Measurements from ENCODE around the gene RALGAPA2. TPM values are rescaled to one million over a fixed set of nuclear protein-coding genes. Genes with fewer than 3 reads are reported as not detected.

The RALGAPA2 gene
- total and polyA plus RNA-seq, 7 donors, result 8.4 to 23.2 (median 18.5) TPM

- Histone ChIP-seq H3K4me1 (no peaks in the 10 kb centered on the region), H3K27ac (no peak overlapping the region), H3K9me3 (no peaks in the 10 kb centered on the region), H3K4me3 (no peak overlapping the region), H3K27me3 (no peaks in the 10 kb centered on the region), H3K36me3 (peaks cover 0 to 27% (median 3%) of the 10 kb centered on the region in 4 donors)
- 93 to 94% methylated on average over 6 of the region's 6 CpGs for WGBS, 2 donors
- intact Hi-C loops (cut with DNase I), result no loop called here
- DNase-seq, result no peak
- TF ChIP-seq POLR2A (IDR thresholded peaks at IDR 0.05), result no peak
- TF ChIP-seq CTCF (IDR thresholded peaks at IDR 0.05), result no peak
- TF ChIP-seq POLR2AphosphoS5 (IDR thresholded peaks at IDR 0.05), result no peak
- TF ChIP-seq EP300 (IDR thresholded peaks at IDR 0.05), result no peak
These were observed 107.5 kb downstream of the RALGAPA2 start for GRCh38 chr20:20604907-20605306.

GRCh38 chr20:20604357-20604756 lies 108.1 kb downstream of the RALGAPA2 start:
- intact Hi-C loops (cut with DNase I), result no loop called here
- Histone ChIP-seq H3K27me3 (no peaks in the 10 kb centered on the region), H3K4me3 (no peak overlapping the region), H3K4me1 (no peaks in the 10 kb centered on the region), H3K27ac (no peak overlapping the region), H3K9me3 (no peaks in the 10 kb centered on the region), H3K36me3 (peaks cover 0 to 27% (median 3%) of the 10 kb centered on the region in 4 donors)
- no peak for TF ChIP-seq CTCF (IDR thresholded peaks at IDR 0.05)
- TF ChIP-seq POLR2A (IDR thresholded peaks at IDR 0.05), result no peak
- no peak for TF ChIP-seq EP300 (IDR thresholded peaks at IDR 0.05)
- TF ChIP-seq POLR2AphosphoS5 (IDR thresholded peaks at IDR 0.05), result no peak
- DNase-seq, result no peak
- WGBS, 2 donors, result 93 to 98% methylated on average over 4 of the region's 4 CpGs

- DNase-seq, result no peak
- intact Hi-C loops (cut with DNase I), result no loop called here
- 72 to 81% methylated on average over 5 of the region's 5 CpGs for WGBS, 2 donors
- Histone ChIP-seq H3K36me3 (peaks cover 0 to 31% (median 3%) of the 10 kb centered on the region in 4 donors), H3K4me1 (no peaks in the 10 kb centered on the region), H3K9me3 (no peaks in the 10 kb centered on the region), H3K27me3 (no peaks in the 10 kb centered on the region), H3K4me3 (no peak overlapping the region), H3K27ac (no peak overlapping the region)
- no peak for TF ChIP-seq POLR2AphosphoS5 (IDR thresholded peaks at IDR 0.05)
- TF ChIP-seq CTCF (IDR thresholded peaks at IDR 0.05), result no peak
- no peak for TF ChIP-seq POLR2A (IDR thresholded peaks at IDR 0.05)
- TF ChIP-seq EP300 (IDR thresholded peaks at IDR 0.05), result no peak
These were observed 109.0 kb downstream of the RALGAPA2 start for GRCh38 chr20:20603339-20603990.

- WGBS, 2 donors, result 52 to 73% methylated on average over 2 of the region's 2 CpGs
- Histone ChIP-seq H3K27me3 (no peaks in the 10 kb centered on the region), H3K27ac (no peak overlapping the region), H3K4me1 (peaks cover 0 to 10% (median 2%) of the 10 kb centered on the region in 4 donors), H3K36me3 (peaks cover 0 to 27% (median 3%) of the 10 kb centered on the region in 4 donors), H3K4me3 (no peak overlapping the region), H3K9me3 (no peaks in the 10 kb centered on the region)
- intact Hi-C loops (cut with DNase I), result no loop called here
- no peak for DNase-seq
- no peak for TF ChIP-seq POLR2AphosphoS5 (IDR thresholded peaks at IDR 0.05)
- TF ChIP-seq CTCF (IDR thresholded peaks at IDR 0.05), result no peak
These were observed 114.5 kb downstream of the RALGAPA2 start for GRCh38 chr20:20597966-20598365.

GRCh38 chr20:20594171-20594530 lies 118.3 kb downstream of the RALGAPA2 start:
- H3K4me1 ChIP-seq, result peaks cover 0 to 11% (median 2%) of the 10 kb centered on the region in 4 donors
- no peaks in the 10 kb centered on the region for H3K27me3 ChIP-seq
- H3K36me3 ChIP-seq, result peaks cover 0 to 23% (median 2%) of the 10 kb centered on the region in 4 donors
- H3K9me3 ChIP-seq, result no peaks in the 10 kb centered on the region
- H3K27ac ChIP-seq, result no peak overlapping the region
- DNase-seq, result no peak
- intact Hi-C loops (cut with DNase I), result no loop called here
- no peak overlapping the region for H3K4me3 ChIP-seq
- 64 to 66% methylated on average over 1 of the region's 1 CpG for WGBS, 2 donors
- no peak for TF ChIP-seq EP300 (IDR thresholded peaks at IDR 0.05)
- TF ChIP-seq CTCF (IDR thresholded peaks at IDR 0.05), result no peak
- TF ChIP-seq POLR2A (IDR thresholded peaks at IDR 0.05), result no peak
- no peak for TF ChIP-seq POLR2AphosphoS5 (IDR thresholded peaks at IDR 0.05)
